Ishikawa (cell line): ENCODE results near the gene CMTM8.

Experiments used
- CEBPB ChIP-seq: IDR thresholded peaks from 2 replicates; pipeline ENCODE4 v1.6.1; 2012
- CREB1 ChIP-seq: IDR thresholded peaks from 2 replicates; pipeline ENCODE4 v1.6.1; 2012; ENCODE audit warnings: low read depth
- EGR1 ChIP-seq: IDR thresholded peaks from 2 replicates; pipeline ENCODE4 v1.6.1; 2012
- EP300 ChIP-seq: IDR thresholded peaks from 2 replicates; pipeline ENCODE4 v1.6.1; 2012; ENCODE audit warnings: borderline replicate concordance
- FOXM1 ChIP-seq: IDR thresholded peaks from 2 replicates; pipeline ENCODE4 v1.6.1; 2012; ENCODE audit warnings: low read depth, borderline replicate concordance
- MAX ChIP-seq: IDR thresholded peaks from 2 replicates; pipeline ENCODE4 v1.6.1; 2012
- NFIC ChIP-seq: IDR thresholded peaks from 2 replicates; pipeline ENCODE4 v1.6.1; 2012
- RAD21 ChIP-seq: IDR thresholded peaks from 2 replicates; pipeline ENCODE4 v1.6.1; 2012; ENCODE audit warnings: low read depth
- REST ChIP-seq: IDR thresholded peaks from 2 replicates; pipeline ENCODE4 v1.6.1; 2012; ENCODE audit warnings: low read depth, mild to moderate bottlenecking
- TAF1 ChIP-seq: IDR thresholded peaks from 2 replicates; pipeline ENCODE4 v1.6.1; 2012; ENCODE audit warnings: low read depth, mild to moderate bottlenecking
- TCF12 ChIP-seq: IDR thresholded peaks from 2 replicates; pipeline ENCODE4 v1.6.1; 2012; ENCODE audit warnings: low read depth
- TEAD4 ChIP-seq: IDR thresholded peaks from 2 replicates; pipeline ENCODE4 v1.6.1; 2012
- USF1 ChIP-seq: IDR thresholded peaks from 2 replicates; pipeline ENCODE4 v1.6.1; 2012
- YY1 ChIP-seq: IDR thresholded peaks from 2 replicates; pipeline ENCODE4 v1.6.1; 2012; ENCODE audit warnings: low read depth
- ZBTB7A ChIP-seq: IDR thresholded peaks from 2 replicates; pipeline ENCODE4 v1.6.1; 2012; ENCODE audit warnings: low read depth

Gene CMTM8

GRCh38 chr3:32292085-32292796 lies 53.8 kb downstream of the CMTM8 start:
- no peak for TF ChIP-seq YY1
- peak; percentile 63; the same call in 1 of the 2 replicates for TF ChIP-seq CEBPB
- TF ChIP-seq EP300 = no peak
- no peak for TF ChIP-seq MAX
- no peak for TF ChIP-seq USF1

GRCh38 chr3:32293903-32294302 lies 55.4 kb downstream of the CMTM8 start:
- TF ChIP-seq MAX (no peak), CEBPB (no peak), USF1 (no peak), CREB1 (no peak), EP300 (no peak), EGR1 (no peak), NFIC (no peak), TAF1 (no peak), FOXM1 (no peak), REST (no peak), ZBTB7A (no peak), TCF12 (no peak), YY1 (no peak), TEAD4 (no peak)

- peak; percentile 84 for TF ChIP-seq RAD21
- no peak for TF ChIP-seq REST
- 0 out of 2 replicates have a peak, but pooled peaks have one; percentile 40 for TF ChIP-seq YY1
- no peak for TF ChIP-seq USF1
Observed at GRCh38 chr3:32296251-32297204, 58.0 kb downstream of the CMTM8 start.

- no peak for TF ChIP-seq REST
Observed at GRCh38 chr3:32297366-32297765, 58.9 kb downstream of the CMTM8 start.
